Esophagus squamous epithelium (tissue), 5 donors: ENCODE measurements around the gene KCNJ6. TPM values are rescaled to one million over a fixed set of nuclear protein-coding genes. Genes with fewer than 3 reads are reported as not detected.

ENCODE experiments used
- DNase-seq: peaks from one replicate; lab custom pipeline; 2025; lab: John Stamatoyannopoulos, UW
- H3K27ac ChIP-seq, 4 donors: fragments of 200-600 bp; sonication (generic); one replicate each; pipeline ENCODE4 v1.5.1; 2016 to 2019; ENCODE audit warnings: mild to moderate bottlenecking in 1 of 4
- H3K27me3 ChIP-seq, 4 donors: fragments of 200-600 bp; sonication (generic); 1 replicate in 3 of 4; 2 replicates in 1 of 4; pipeline versions ENCODE4 v1.5.1 to v1.6.0; 2017 to 2021; ENCODE audit warnings: antibody characterized with exemption in 1 of 4
- H3K36me3 ChIP-seq, 3 donors: fragments of 200-600 bp; sonication (generic); one replicate each; pipeline ENCODE4 v1.5.1; 2016 to 2019
- H3K4me1 ChIP-seq, 3 donors: fragments of 200-600 bp; sonication (generic); one replicate each; pipeline ENCODE4 v1.5.1; 2017 to 2019
- H3K4me3 ChIP-seq, 4 donors: fragments of 200-600 bp; sonication (generic); 1 replicate in 3 of 4; 2 replicates in 1 of 4; pipeline ENCODE4 v1.5.1; 2016 to 2019; ENCODE audit warnings: mild to moderate bottlenecking in 2 of 4, moderate library complexity in 1 of 4
- H3K9me3 ChIP-seq, 3 donors: fragments of 200-600 bp; sonication (generic); one replicate each; pipeline ENCODE4 v1.5.1; 2016 to 2019
- CTCF ChIP-seq, 6 experiments: fragments of 450-650 bp in 4 of 6; fragments of 200-600 bp in 2 of 6; sonication (generic) in 2 of 6; IDR thresholded peaks; one replicate each; pipeline ENCODE4 v1.5.1; 2016 to 2019; ENCODE audit warnings: antibody characterized with exemption in 6 of 6, mild to moderate bottlenecking in 4 of 6, moderate library complexity in 4 of 6
- POLR2A ChIP-seq, 4 donors: fragments of 450-650 bp; IDR thresholded peaks; one replicate each; pipeline ENCODE4 v1.6.1; 2017; ENCODE audit warnings: antibody characterized with exemption in 4 of 4, mild to moderate bottlenecking in 4 of 4, moderate library complexity in 3 of 4
- WGBS, 2 donors: methylation state at CpG; one replicate each; pipeline ENCODE4 v1.1.5; 2018; 5-methylcytosine and 5-hydroxymethylcytosine counted together
- intact Hi-C: fragments of 100-400 bp; cut with DNase I; formaldehyde crosslinking; loops from one replicate; pipeline ENCODE4 v1.15.0; 2022
- total RNA-seq, 4 donors: library from RNA; depleted of rRNA; stranded (reverse); fragments of >200 nt; gene quantifications; one replicate each; pipeline ENCODE4 v1.1.0, GENCODE V29; 2016
- donor health status: DM: yes; HTN: yes; CAD: no.

KCNJ6 gene
- total RNA-seq, 4 donors from 2014 or later = not detected

GRCh38 chr21:37821786-37822450 is 94.3 kb downstream of the KCNJ6 start:
- H3K4me1 ChIP-seq = no peaks in the 10 kb centered on the region
- intact Hi-C loops = no loop called here
- no peak overlapping the region for H3K4me3 ChIP-seq
- DNase-seq = no peak
- TF ChIP-seq POLR2A (IDR thresholded peaks at IDR 0.05) (no peak), CTCF (IDR thresholded peaks at IDR 0.05) (no peak)
- H3K9me3 ChIP-seq = no peaks in the 10 kb centered on the region
- WGBS, 2 donors = 50 to 73% methylated on average over 2 of the region's 3 CpGs
- H3K36me3 ChIP-seq = no peaks in the 10 kb centered on the region
- H3K27me3 ChIP-seq = no peaks in the 10 kb centered on the region
- no peak overlapping the region for H3K27ac ChIP-seq

- H3K36me3 ChIP-seq = no peaks in the 10 kb centered on the region
- H3K4me1 ChIP-seq = no peaks in the 10 kb centered on the region
- no peak overlapping the region for H3K4me3 ChIP-seq
- DNase-seq = no peak
- TF ChIP-seq CTCF (IDR thresholded peaks at IDR 0.05) (no peak), POLR2A (IDR thresholded peaks at IDR 0.05) (no peak)
- no peak overlapping the region for H3K27ac ChIP-seq
- H3K9me3 ChIP-seq = no peaks in the 10 kb centered on the region
- intact Hi-C loops = no loop called here
- H3K27me3 ChIP-seq = no peaks in the 10 kb centered on the region
- WGBS, 2 donors = 75 to 79% methylated on average over 2 of the region's 2 CpGs
These were observed 95.2 kb downstream of the KCNJ6 start for GRCh38 chr21:37821092-37821491.

- TF ChIP-seq POLR2A (IDR thresholded peaks at IDR 0.05) (no peak), CTCF (IDR thresholded peaks at IDR 0.05) (no peak)
- Histone ChIP-seq H3K4me1 (no peaks in the 10 kb centered on the region), H3K4me3 (no peak overlapping the region), H3K27ac (no peak overlapping the region), H3K9me3 (no peaks in the 10 kb centered on the region), H3K36me3 (no peaks in the 10 kb centered on the region), H3K27me3 (no peaks in the 10 kb centered on the region)
- no peak for DNase-seq
- intact Hi-C loops = no loop called here
These were observed 96.9 kb downstream of the KCNJ6 start for GRCh38 chr21:37819372-37819771.

GRCh38 chr21:37817242-37817641 is 99.0 kb downstream of the KCNJ6 start:
- H3K9me3 ChIP-seq = peaks cover 0 to 6% (median 0%) of the 10 kb centered on the region in 3 donors
- no peaks in the 10 kb centered on the region for H3K27me3 ChIP-seq
- DNase-seq = no peak
- H3K4me3 ChIP-seq = no peak overlapping the region
- no peak overlapping the region for H3K27ac ChIP-seq
- intact Hi-C loops = no loop called here
- no peaks in the 10 kb centered on the region for H3K36me3 ChIP-seq
- no peaks in the 10 kb centered on the region for H3K4me1 ChIP-seq
- TF ChIP-seq CTCF (IDR thresholded peaks at IDR 0.05) = no peak
- TF ChIP-seq POLR2A (IDR thresholded peaks at IDR 0.05) = no peak

GRCh38 chr21:37815893-37816292 is 100.4 kb downstream of the KCNJ6 start:
- Histone ChIP-seq H3K36me3 (no peaks in the 10 kb centered on the region), H3K4me1 (no peaks in the 10 kb centered on the region), H3K4me3 (no peak overlapping the region), H3K27me3 (peaks cover 0 to 7% (median 0%) of the 10 kb centered on the region in 4 donors), H3K27ac (no peak overlapping the region), H3K9me3 (peaks cover 0 to 9% (median 0%) of the 10 kb centered on the region in 3 donors)
- WGBS, 2 donors = 75 to 87% methylated on average over 3 to 9 of the region's 9 CpGs
- intact Hi-C loops = no loop called here
- DNase-seq = no peak
- no peak for TF ChIP-seq POLR2A (IDR thresholded peaks at IDR 0.05)
- TF ChIP-seq CTCF (IDR thresholded peaks at IDR 0.05) = no peak
